ENCODE measurements around the gene NFIB.

GRCh38 chr9:14057368-14058324 is 256.3 kb downstream of the NFIB start:
- TF ChIP-seq CTCF (IDR thresholded peaks at IDR 0.05; ENCODE audit: low read length) = no peak
- no peak for TF ChIP-seq EZH2 (optimal IDR thresholded peaks at IDR 0.05; ENCODE audit: low read depth, low read length)
